Upper lobe of right lung (tissue), 1 donor: ENCODE data around the gene RBM20. TPM values are rescaled to one million over a fixed set of nuclear protein-coding genes. Genes with fewer than 3 reads are reported as not detected.
A peak's percentile ranks its signal among the peaks of the same experiment; 100 is the strongest.

Source experiments
- ATAC-seq: fragments of 200-7000 bp; cut with Tn5 transposase; one replicate; pipeline ENCODE4 v1.9.1; 2020; ENCODE audit warnings: mild to moderate bottlenecking, moderate library complexity
- DNase-seq: peaks from one replicate; pipeline ENCODE4 v3.0.0-alpha.2; 2020
- H3K27ac ChIP-seq: fragments of 200-600 bp; one replicate; pipeline ENCODE4 v1.8.0; 2022
- H3K27me3 ChIP-seq: fragments of 200-600 bp; one replicate; pipeline ENCODE4 v1.8.0; 2022; ENCODE audit warnings: mild to moderate bottlenecking
- H3K36me3 ChIP-seq: fragments of 200-600 bp; one replicate; pipeline ENCODE4 v1.8.0; 2022
- H3K4me1 ChIP-seq: fragments of 200-600 bp; one replicate; pipeline ENCODE4 v1.8.0; 2022
- H3K4me3 ChIP-seq: fragments of 200-600 bp; one replicate; pipeline ENCODE4 v1.8.0; 2022; ENCODE audit warnings: mild to moderate bottlenecking
- H3K9me3 ChIP-seq: fragments of 200-600 bp; one replicate; pipeline ENCODE4 v1.8.0; 2022
- intact Hi-C: fragments of 100-400 bp; cut with DNase I; formaldehyde crosslinking; loops from one replicate; pipeline ENCODE4 v1.11.0; 2022
- long read RNA-seq: library from polyadenylated mRNA; unstranded; transcript quantifications from one replicate; pipeline ENCODE4 v2.0.0, GENCODE V29; 2021
- total RNA-seq: library from RNA; stranded (reverse); fragmentation: NEBNext Ultra II Directional; extraction: Animal tissue kit (Norgen Biotek cat#: 25700); gene quantifications from one replicate; pipeline ENCODE4 v1.2.1, GENCODE V29; 2021
- TF ChIP-seq, protein P1 (sequence below): fragments of 200-600 bp; IDR thresholded peaks from one replicate; pipeline ENCODE4 v1.8.0; 2022; ENCODE audit warnings: antibody characterized with exemption
- donor health status: DM: no; HTN: yes; CAD: no; lungs with severe emphysema.

RBM20 gene
- total RNA-seq, result 0.41 TPM
- long read RNA-seq, partial matches to known transcripts, result 1 of 1 reads
- long read RNA-seq, other reads (novel, unspliced or antisense), result 0 of 1 reads

DNA sequence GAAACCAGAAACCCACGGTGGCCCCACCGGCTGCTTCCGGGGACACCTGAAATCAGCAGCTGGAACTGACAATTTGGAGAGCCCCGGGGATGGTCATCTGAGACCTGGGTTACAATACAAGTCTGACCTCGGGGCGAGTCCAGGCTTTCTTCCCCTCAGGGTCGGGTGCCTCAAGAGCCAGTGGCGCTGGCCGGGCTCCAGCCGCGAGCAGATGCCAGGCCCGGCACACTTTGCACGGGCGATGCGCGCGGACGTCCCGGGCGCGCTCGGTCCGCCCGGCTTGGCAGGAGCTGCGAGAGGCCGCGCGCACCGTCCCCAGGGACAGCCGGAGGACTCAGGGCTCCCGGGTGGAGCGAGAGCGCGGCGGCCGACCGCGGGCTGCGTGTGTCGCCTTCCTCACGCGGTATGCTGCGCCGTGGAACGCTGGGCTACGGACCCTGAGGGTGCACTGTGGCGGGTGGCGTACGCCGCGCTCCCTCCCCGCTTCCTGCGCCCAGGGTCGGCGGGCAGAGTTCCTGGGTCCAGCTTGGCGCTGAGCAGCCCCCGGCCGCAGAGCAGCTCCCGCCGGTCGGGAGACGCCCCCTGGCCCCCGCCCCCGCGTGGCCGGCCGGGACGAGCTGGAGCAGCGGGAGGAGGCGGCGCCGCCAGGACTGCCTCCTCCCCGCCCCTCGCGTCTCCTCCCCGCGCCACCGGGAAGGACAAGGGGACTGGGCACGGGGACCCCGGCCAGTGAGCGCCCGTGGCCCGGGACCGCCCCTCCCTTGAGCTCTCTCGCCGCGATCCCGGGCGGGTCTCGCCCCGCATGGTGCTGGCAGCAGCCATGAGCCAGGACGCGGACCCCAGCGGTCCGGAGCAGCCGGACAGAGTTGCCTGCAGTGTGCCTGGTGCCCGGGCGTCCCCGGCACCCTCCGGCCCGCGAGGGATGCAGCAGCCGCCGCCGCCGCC is at the start of gene RBM20:
Gene RBM20 (plus strand): TSS at position 684 of the 945 bp plus-strand sequence. CDS start 119 bp downstream, at position 803.
- Histone ChIP-seq H3K36me3 (no peaks in the 10 kb centered on the region), H3K9me3 (no peaks in the 10 kb centered on the region), H3K4me1 (peaks cover 15% of the 10 kb centered on the region), H3K27ac (no peak within 1 kb of the TSS), H3K4me3 (peak within 1 kb of the TSS; percentile 41), H3K27me3 (peaks cover 82% of the 10 kb centered on the region)
- DNase-seq, result no peak
- peak; percentile 54 for ATAC-seq
- intact Hi-C loops, result no loop called here
- TF ChIP-seq, protein P1, sequence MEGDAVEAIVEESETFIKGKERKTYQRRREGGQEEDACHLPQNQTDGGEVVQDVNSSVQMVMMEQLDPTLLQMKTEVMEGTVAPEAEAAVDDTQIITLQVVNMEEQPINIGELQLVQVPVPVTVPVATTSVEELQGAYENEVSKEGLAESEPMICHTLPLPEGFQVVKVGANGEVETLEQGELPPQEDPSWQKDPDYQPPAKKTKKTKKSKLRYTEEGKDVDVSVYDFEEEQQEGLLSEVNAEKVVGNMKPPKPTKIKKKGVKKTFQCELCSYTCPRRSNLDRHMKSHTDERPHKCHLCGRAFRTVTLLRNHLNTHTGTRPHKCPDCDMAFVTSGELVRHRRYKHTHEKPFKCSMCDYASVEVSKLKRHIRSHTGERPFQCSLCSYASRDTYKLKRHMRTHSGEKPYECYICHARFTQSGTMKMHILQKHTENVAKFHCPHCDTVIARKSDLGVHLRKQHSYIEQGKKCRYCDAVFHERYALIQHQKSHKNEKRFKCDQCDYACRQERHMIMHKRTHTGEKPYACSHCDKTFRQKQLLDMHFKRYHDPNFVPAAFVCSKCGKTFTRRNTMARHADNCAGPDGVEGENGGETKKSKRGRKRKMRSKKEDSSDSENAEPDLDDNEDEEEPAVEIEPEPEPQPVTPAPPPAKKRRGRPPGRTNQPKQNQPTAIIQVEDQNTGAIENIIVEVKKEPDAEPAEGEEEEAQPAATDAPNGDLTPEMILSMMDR, result no peak

DNA sequence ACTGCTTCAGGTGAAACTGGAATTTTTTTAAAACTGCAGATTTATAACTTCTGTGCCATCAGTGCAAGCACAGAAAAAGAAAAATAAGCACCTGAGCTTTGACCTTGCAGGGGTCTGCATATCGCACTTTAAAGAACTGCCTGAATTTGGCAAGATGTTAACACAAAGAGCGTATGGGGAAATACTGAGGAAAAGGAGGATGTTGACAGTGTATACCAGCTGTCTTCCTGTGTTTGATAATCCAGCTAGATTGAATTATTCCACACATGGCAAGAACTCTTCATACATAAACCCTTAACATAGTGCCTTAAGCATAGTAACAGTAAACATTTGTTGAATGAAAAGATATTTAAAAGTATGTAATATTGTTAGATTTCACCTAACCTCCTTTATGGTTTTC is 46.7 kb upstream of the RBM20 start:
- Histone ChIP-seq H3K36me3 (peaks cover 74% of the 10 kb centered on the region), H3K27ac (no peak overlapping the region), H3K4me3 (no peak overlapping the region), H3K27me3 (no peaks in the 10 kb centered on the region), H3K9me3 (no peaks in the 10 kb centered on the region), H3K4me1 (no peaks in the 10 kb centered on the region)
- DNase-seq (no peak), ATAC-seq (no peak)
- TF ChIP-seq, protein P1, result no peak
- intact Hi-C loops, result no loop called here

DNA sequence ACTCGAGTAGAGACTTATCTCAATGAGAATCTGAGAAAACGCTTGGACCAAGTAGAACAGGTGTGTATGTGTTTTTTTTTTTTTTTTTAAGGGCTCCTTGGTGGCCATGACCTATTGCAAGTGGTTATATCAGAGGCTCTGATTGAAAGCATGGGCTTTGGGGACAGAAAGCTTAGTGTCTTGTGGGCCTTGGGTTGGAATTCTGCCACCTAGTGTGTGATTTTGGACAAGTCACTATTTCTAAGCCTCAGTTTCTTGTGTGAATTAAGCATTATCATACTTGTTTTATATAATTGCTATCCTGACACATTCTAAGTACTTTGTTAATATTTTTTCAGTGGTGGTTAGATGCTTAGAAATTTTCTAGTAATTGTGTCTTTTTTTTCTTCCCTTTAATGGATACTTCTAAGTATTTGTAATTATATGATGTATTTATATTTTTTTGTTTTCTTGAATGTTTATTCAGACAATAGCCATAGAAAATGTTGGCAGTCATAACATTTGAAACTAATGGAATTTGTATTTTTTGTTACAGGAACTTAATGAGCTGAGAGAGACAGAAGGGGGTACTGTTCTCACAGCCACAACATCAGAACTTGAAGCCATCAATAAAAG is 43.5 kb upstream of the RBM20 start:
- peaks cover 79% of the 10 kb centered on the region for H3K36me3 ChIP-seq
- intact Hi-C loops, result no loop called here
- TF ChIP-seq, protein P1, result peak; percentile 40
- DNase-seq, result no peak
- H3K4me3 ChIP-seq, result no peak overlapping the region
- H3K27ac ChIP-seq, result no peak overlapping the region
- H3K9me3 ChIP-seq, result no peaks in the 10 kb centered on the region
- H3K4me1 ChIP-seq, result no peaks in the 10 kb centered on the region
- no peak for ATAC-seq
- no peaks in the 10 kb centered on the region for H3K27me3 ChIP-seq

DNA sequence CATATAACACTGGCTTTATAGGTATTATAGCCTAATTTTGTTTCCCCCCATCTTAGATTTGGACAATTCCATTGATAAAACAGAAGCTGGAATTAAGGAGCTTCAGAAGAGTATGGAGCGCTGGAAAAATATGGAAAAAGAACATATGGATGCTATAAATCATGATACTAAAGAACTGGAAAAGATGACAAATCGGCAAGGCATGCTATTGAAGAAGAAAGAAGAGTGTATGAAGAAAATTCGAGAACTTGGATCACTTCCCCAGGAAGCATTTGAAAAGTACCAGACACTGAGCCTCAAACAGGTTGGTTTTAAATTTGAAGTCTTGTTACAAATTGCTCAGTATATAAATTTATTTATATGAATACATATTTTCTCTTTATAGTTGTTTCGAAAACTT is 42.6 kb upstream of the RBM20 start:
- H3K27ac ChIP-seq, result no peak overlapping the region
- H3K4me1 ChIP-seq, result no peaks in the 10 kb centered on the region
- no peak overlapping the region for H3K4me3 ChIP-seq
- no peaks in the 10 kb centered on the region for H3K27me3 ChIP-seq
- intact Hi-C loops, result no loop called here
- TF ChIP-seq, protein P1, result no peak
- DNase-seq (no peak), ATAC-seq (no peak)
- no peaks in the 10 kb centered on the region for H3K9me3 ChIP-seq
- peaks cover 86% of the 10 kb centered on the region for H3K36me3 ChIP-seq

DNA sequence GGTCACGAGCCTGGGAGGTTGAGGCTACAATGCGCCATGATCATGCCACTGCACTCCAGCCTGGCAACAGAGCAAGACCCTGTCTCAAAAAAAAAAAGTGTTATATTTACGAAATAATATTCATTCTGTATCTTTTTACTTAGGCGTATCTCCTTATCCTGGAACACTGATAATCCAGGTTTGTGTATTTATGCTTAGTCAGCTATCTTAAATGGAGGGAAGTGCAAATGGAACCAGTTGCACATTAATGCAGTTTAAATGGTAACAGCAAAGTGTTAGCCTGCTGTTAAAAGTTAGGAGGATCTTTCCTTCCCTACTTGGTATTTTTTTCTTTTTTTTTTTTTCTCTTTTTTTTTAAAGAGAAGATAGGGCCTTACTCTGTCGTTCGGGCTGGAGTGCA is 36.0 kb upstream of the RBM20 start:
- ATAC-seq (no peak), DNase-seq (no peak)
- Histone ChIP-seq H3K4me1 (no peaks in the 10 kb centered on the region), H3K9me3 (no peaks in the 10 kb centered on the region), H3K27me3 (no peaks in the 10 kb centered on the region), H3K4me3 (no peak overlapping the region), H3K27ac (no peak overlapping the region), H3K36me3 (peaks cover 32% of the 10 kb centered on the region)
- intact Hi-C loops, result no loop called here
- TF ChIP-seq, protein P1, result no peak
